Activated T-cell treated with anti-CD3 and anti-CD28 coated beads for 24 hours (primary cell): Measurements from ENCODE around the gene GALNTL6.
A peak's percentile ranks its signal among the peaks of the same experiment; 100 is the strongest.

ENCODE experiments used
- DNase-seq: peaks from one replicate; pipeline ENCODE4 v3.0.0-alpha.2; 2020; ENCODE audit warnings: low read depth

Gene GALNTL6

DNA sequence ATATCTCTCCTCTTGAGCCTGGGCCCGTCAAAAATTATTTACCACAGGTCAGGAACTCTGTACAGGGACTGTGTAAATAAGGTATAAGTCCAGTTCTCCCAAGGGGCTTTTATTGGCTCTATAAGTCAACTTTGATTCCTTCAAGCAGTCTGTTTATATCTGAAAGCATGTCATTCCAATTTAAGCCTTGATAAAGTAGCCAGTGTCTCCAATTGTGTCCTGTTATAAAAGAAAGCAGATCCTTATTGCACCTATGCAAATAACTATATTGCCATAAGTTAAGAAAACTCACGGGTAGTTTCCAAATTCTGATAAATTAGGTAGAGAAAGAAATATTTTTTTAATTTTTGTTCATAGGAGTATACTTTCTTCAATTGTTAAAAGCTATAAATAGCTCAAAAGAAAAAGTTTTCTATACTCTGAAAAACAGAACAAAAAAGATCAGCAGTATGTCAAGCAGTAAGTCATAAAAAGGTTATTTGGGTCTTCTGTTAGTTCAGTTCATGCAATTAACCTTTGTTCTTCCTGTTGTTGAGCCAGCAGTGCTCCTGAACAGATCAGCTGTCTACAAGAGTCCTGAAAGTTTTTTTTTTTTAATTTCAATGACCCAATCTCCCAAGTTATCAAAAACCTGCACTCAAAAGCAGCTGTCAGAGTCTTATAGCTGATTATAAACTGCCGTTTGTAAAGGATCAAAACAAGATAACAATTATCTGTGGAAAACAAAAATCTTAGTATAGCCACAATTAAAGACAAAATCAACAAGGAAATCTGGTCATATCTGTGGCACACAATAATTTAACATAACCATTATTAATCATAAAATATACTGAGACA lies 1177.0 kb downstream of the GALNTL6 start:
- DNase-seq, result no peak

DNA sequence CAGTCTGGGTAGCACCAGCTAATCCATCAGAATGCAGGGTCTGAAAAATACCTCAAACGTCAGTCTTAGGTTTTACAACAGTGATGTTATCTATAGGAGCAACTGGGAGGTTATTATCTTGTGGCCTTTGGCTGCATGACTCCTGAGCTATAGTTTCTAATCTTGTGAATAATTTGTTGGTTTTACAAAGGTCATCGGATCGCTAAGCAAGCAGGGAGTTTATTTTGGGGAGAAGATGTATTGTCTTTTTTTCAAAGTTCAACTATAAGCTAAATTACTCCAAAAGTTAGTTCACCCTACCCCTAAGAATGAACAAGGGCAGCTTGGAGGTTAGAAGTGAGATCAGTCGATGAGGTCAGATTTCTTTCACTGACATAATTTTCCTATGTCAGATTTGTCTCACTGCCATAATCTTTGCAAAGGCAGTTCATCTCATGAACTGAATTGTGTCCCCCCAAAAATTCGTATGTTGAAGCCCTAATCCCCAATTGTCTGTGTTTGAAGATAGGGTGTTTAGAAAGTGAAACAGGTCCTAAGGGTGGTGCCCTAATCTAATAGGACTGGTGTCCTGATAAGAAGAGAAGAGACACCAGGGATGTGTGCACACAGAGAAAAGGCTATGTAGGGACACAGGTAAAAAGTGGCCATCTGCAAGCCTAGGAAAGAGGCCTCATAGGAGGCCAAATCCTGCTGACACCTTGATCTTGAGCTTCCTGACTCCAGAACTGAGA lies 1179.6 kb downstream of the GALNTL6 start:
- DNase-seq, result no peak

DNA sequence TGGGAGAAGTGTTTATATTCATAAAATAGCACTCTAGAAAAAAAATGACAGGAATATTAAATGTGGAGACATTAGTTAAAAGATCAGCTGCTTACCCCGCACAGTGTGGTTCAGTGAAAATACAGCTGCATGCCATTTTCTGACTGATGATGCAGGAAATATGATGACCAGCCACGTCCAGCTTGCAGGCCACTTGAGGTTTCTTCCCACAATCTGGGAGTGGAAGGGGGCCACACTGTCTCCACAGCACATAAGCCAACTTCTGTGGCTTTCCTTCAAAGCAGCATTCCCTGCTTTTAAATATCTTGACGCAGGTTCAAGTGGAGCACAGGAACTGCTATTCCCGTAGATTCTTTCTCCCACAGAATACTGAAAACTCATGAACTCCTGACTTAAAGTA lies 1182.0 kb downstream of the GALNTL6 start:
- DNase-seq, result no peak

DNA sequence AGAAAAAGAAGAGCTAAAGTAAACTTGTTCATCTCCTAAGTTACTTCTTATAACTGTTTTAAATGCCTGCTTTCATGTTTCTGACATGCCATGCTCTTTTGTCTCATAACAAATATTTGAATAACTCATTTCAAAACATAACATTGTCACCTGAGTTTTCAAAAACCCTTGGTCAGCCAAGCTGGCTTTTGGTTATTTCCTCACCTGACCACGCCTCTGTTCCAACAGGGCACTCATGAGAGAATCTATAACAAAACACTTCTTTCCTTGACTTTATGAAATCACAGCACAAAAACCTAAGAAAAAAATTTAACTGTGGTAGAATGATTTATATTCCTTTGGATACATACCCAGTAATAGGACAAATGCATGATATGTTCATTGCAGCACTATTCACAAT lies 1182.5 kb downstream of the GALNTL6 start:
- DNase-seq, result no peak

DNA sequence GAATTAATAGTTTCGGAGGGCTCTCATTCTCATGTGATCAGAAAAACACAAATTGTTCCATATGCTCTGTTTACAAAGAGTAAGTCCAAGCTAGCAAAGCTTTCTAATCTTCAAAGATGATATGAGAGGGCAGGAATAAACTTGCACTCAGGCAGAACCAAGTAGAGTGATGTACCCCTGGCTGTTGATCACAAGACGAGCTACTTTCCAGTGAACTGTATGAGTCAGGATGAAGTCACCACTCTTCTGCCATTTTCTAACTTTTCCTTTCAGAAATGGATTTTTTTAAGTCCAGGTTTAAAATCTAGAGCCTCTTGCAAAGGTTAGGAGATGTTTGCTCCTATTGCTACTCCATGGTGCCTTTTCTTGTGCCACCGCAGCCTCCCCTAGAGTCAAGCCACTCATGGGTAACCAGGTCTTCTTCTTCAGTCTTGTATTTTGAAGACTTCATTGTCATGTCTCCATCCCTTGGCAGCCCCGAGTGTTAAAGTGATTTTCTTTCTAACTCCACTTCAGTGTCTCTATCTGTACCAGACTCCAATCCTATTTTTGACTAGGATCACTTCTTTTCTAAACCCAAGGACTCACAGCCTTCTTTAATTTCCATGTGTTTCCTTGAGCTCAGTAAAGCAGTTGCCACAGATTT lies 1183.5 kb downstream of the GALNTL6 start:
- no peak for DNase-seq

DNA sequence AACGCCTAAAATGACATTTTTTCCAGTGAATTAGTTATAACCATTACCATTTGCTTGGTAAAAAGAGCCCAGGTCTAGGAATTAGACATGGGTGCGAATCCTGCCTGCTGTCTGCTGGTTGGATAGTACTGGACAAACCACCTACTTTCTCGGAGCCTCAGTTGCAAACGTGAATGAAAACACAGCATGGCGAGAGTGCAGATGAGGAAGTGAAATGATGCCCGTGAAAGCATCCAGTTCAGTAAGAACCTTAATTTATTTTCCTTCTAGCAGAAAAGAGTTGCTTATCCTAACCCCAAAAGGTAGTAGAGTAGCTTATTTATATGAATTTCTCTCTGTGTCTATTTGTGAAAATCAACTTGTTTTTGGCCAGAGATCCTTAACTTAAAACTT lies 1184.0 kb downstream of the GALNTL6 start:
- no peak for DNase-seq

DNA sequence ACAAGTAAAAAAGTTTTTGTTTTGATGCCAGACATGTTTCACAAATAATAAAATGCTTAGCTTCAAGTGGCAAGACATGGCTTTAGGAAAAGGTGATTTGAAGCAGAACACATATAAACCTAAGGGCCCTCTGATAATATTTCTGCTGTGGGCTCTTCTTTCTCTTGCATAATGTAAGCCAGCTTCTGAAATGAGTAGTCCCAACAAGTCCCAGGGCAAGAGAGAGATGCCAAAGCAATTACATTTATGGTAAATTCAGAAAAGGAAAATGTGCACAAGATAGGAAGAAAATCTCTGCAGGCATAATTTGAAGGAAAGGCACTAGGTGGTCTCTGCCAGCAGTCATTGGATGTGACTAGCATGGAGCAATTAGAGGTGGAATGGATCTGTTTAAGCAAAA lies 1184.7 kb downstream of the GALNTL6 start:
- DNase-seq, result no peak

DNA sequence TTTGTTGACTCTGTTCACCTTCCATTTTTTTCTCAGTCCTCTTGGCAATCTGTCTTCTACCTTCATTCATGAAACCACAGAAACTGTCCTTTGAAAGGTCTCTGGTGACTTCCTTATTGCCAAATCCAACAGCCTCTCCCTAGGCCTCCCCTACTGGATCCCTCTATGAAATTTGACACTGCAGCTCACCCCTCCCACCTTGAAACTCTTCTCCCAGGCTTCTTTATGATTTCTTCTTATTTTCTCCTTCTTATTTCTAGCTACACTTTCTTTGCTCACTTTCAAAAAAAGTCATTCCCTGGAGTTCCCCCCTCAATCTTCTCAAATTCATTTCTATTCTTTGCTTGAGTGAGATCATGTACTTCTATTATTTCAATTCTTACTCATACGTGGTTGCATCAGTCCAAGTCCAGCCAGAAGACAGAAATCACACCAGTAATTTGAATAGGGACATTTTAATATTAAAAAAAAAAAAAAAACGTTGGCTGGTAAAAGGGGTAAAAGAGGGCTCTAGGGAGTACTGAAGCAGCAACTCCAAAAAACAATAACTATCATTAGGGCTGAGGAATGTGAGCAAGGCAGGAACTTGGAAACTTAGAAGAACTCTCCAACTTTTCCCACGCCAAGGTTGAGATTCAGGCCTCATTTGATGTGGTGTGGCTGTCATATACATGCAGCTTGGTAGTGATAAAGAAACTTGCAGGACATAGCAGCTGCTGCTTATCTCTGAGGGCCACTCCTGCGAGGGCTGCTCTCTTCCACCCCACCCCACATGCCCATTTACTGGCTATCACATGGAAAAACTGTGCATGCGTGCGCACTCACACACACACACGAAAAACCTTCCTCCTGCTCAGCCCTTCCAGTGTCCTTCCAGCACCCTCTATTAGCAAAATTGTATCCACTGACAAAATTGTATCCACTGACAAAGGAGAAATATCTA lies 1185.6 kb downstream of the GALNTL6 start:
- no peak for DNase-seq

DNA sequence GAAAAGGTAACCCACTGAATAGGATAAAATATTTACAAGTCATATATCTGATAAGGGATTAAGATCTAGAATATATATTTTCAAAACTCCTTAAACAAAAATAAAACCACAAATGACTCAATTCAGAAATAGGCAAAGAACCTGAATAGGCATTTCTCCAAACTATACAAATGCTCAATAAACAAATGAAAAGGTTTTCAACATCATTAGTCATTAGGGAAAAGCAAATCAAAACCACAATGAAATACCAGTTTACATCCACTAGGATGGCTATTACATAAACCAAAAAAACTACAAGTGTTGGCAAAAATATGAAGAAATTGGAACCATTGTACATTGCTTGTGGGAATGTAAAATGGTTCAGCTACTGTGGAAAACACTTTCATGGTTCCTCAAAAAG lies 1188.4 kb downstream of the GALNTL6 start:
- DNase-seq, result no peak

DNA sequence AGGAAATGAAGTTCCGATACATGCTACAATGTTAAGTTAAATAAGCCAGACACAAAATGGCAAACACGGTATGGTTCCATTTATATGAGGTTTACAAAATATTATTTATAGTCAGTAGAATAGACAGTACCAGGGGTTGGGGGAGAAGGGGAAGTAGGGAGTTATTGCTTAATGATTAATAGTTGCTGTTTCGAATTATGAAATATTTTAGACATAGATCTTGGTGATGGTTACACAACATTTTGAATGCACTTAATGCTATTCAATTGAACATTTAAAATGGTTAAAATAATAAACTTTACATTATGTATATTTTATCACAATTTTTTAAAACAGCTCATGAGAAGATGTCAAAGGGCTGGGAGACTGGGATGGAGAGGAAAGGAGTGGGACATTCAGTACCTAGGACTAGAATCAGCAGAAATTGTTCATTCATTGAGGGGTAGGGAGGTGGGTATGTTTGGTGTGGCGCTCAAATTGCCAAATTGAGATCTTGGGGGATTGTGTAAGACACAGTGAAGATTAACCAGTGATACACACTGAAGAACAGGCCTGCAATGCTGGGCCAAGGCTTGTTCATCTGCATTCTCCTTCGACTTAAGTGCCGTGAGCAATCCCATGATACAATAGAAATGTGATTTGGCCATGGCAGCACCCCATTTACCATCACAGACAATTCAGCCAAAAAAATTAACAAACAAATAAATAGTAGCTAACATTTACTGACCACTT lies 1189.8 kb downstream of the GALNTL6 start:
- DNase-seq, result no peak

DNA sequence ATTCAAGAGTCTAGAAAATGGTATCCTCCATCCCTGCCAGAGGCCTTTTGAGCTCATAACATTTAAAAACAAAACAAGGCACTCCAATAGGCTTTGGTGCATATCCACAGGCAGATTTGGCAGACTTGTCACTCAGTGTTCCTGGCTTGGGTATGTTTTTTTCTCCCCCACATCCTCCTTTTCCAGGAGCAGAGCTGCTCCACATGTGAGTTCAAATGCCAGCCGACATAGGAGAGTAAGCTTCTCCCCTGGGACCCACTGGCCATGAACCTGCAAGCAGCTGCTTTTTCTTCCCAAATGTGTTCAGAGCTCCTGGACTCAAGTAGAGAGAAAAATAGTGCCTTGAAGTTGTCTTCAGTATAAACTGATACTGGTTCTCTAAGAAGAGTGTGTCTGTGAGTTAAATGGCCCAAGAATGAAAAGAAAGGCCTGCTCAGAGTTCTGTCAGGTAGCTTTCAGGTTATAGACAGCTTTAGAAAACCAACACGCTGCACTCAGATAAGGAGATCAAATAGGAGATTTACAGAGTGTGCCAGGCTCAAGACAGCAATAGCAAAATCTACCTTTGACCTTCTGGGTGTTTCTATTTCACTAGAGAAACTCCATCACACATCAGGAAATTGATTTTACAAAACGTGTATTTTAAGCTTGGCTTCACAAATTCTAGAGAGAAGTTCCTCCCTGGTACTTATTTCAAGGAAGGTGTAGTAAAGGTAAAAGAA lies 1192.9 kb downstream of the GALNTL6 start:
- DNase-seq, result no peak

DNA sequence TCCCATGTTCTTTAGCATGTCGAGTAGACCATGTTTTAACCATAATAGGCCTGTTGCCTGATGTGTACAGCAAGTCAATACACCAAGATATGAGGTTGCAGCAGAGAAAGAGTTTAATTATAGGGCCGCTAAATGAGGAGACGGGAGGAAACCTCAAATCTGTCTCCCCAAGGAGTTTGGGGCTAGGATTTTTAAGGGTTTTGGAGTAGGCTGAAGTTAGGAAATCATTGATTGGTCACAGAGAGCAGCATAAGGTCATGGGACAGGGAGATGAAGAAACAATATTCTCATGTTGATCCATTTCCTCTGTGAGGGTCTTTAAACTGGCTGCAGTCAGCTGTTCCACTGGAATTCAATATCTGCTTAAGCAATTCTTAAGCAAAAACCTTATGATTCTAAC lies 1195.2 kb downstream of the GALNTL6 start:
- DNase-seq, result no peak

DNA sequence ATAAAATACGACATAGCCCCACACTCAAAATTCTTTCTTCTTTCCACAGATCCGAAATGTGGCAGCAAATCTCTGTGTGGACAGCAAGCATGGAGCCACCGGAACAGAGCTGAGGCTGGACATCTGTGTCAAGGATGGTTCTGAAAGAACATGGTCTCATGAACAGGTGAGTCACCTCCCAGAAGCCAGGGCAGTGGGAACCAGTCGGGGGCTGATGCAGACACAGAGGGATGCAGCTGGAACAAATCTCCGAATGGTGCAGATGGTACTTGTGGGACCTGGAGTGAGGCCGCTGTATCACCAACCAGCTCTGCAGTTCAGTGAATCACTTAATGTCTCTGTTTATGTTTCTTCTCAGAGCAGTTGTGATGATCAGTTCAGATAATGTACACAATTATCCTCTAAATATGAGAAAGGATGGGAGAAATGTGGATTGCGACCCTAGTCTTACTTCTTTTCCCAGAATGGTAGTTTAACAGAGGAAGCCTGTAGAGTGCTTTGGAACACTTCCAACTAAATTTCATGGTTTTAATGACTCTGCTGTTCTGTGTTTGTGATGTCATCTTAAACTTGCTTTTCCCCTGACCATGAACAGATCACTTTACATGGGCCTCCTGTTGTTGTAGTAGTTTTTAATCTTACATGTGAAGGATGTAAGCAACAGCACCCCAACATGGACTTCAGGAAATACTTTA lies 1196.1 kb downstream of the GALNTL6 start:
- no peak for DNase-seq

DNA sequence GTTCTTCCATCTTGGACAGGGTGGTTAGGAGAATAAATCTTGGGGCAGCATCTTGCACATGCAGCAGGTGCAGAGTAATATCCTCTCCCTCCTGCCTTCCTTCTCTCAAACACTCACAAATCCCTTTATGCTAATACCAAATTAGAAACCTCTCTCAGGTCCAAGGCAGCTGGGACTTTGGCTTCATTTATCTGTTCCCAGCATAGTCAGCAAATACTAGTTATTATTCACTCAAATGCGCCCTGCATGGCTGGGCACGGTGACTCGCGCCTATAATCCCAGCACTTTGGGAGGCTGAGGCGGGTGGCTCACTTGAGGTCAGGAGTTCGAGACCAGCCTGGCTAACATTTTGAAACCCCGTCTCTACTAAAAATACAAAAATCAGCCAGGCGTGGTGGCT lies 1199.4 kb downstream of the GALNTL6 start:
- no peak for DNase-seq

DNA sequence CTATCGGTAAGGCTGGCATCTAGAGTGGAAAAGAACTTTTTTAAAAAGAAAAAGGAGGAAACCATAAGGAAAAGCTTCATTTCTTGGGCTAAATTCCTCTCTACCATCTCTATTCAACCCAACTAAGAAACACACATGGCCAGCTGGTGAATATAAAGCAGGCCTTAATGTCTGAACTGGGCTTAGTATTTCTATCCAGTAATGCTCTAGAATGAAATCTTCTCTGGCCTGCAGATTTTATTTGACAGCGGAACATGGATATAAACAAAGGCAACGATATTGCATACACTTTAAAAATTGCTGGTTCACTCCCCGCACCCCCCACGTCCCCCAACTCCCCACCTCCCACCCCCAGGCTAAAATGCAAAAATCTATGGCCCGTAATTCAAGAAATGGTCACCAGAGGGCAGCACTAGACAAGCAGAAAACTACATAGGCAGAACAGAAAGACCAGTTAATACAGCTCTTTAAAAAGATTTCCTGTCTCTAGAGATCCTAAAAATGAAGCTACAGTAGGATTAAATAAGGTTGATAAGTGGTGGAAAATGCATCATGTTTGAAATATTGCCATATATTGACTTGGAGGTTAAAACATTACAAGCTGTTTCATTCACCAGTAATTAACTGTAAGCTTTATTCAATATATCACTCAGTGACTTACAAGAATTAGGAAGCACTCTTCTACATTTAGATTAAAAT lies 1200.2 kb downstream of the GALNTL6 start:
- peak; percentile 45 for DNase-seq

DNA sequence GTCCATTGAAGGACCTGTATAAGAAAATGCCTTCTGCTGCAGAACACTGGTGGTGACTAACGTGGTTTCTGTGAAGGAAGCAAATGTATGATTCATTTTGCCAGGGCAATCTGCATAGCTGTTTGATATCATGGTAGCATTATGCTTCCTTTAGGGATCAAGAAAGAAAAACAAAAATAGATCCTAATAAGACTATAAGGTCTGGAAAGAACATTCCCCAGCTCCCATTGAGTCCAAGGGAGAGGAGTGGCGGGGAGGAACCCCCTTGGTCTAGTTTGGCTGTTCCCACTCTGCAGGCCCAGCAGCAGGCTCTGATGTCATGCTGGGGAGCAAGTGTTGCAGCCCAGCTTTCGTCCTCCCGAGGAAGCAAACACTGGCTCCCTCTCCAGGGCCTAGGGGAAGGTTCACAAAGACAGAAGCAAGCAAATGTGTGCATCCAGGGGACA lies 1200.9 kb downstream of the GALNTL6 start:
- DNase-seq, result no peak

DNA sequence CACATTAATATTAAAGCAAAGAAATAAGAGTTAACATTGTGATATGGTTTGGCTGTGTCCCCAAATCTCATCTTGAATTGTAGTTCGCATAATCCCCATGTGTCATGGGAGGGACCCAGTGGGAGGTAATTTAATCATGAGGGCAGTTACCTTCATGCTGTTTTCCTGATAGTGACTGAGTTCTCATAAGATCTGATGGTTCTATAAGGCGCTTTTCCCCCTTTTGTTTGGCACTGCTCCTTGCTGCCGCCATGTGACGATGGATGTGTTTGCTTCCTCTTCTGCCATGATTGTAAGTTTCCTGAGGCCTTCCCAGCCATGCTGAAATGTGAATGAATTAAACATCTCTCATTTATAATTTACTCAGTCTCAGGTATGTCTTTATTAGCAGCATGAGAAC lies 1201.6 kb downstream of the GALNTL6 start:
- DNase-seq, result no peak

DNA sequence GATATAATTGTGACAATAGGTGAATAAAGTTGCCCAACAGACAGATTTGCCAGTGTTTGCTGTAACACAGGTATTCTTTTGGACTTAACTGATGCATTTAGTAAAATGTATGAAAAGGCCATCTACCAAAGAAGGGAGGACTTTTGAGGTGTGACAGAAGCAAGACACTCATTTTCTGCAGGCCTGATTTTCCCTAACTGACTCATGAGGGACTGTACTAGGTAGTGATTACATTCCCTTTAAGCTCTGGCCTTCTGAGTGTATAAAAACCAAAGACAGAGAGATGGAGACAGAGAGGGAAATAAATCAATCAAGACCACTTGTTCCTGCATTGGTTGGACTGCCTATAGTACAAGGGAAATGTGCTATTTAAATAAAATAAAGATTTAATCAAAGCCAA lies 1204.6 kb downstream of the GALNTL6 start:
- no peak for DNase-seq

DNA sequence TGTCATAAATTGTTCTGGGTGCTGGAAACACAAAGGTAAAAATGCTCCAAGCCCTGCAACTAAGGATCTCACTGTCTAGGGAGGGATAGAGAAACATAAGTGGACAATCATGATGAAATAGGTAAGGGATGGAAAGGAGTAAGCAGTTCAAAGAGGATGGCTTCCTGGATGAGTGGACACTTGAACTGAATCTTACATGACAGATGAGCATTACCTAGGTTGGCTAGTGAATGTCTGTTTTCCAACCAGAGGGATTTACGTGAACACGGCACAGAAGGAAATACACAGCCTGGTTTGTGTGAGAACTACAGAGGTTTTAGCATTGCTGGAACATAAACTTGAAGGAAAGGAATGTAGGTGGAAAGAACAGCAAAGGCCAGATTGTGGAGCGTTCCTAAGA lies 1205.2 kb downstream of the GALNTL6 start:
- DNase-seq, result no peak
